Effector CD8-positive, alpha-beta T cell (primary cell): ENCODE results near the gene MTA1.

Experiments used
- DNase-seq: peaks from one replicate; lab custom pipeline; 2025; lab: John Stamatoyannopoulos, UW

The MTA1 gene

GRCh38 chr14:105476097-105476830 is 56.6 kb downstream of the MTA1 start:
- DNase-seq = no peak

- DNase-seq = no peak
Observed at GRCh38 chr14:105476831-105477659, 57.4 kb downstream of the MTA1 start.

DNA sequence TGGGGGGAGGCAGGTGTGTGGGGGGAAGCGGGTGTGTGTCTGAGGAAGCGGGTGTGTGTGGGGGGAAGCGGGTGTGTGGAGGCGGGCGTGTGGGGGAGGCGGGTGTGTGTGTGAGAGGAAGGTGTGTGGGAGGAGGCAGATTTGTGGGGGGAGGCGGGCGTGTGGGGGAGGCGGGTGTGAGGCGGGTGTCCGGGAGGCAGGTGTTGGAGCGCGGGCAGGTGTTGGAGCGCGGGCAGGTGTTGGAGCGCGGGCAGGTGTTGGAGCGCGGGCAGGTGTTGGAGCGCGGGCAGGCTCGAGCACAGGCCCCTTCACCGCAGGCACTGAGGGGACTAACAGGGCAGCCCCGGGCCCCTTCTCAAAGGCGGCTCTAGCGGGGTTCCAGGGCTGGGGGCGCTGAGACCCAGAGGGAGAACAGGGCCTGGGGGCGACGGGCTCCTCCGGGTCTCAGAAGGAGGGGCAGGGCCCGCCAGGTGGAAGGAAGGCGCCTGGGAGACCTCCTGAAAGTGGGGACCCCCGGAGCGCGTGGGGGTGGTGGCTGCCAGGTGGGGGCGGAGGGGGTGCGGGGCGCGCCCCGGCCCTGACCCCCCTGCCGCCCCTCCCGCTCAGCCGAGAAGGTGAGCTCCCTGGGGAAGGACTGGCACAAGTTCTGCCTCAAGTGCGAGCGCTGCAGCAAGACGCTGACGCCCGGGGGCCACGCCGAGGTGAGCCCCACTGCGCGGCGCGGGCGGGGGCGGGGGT is 58.2 kb downstream of the MTA1 start:
- peak; percentile 39 for DNase-seq

GRCh38 chr14:105478398-105479251 is 59.0 kb downstream of the MTA1 start:
- DNase-seq = peak; percentile 21

DNA sequence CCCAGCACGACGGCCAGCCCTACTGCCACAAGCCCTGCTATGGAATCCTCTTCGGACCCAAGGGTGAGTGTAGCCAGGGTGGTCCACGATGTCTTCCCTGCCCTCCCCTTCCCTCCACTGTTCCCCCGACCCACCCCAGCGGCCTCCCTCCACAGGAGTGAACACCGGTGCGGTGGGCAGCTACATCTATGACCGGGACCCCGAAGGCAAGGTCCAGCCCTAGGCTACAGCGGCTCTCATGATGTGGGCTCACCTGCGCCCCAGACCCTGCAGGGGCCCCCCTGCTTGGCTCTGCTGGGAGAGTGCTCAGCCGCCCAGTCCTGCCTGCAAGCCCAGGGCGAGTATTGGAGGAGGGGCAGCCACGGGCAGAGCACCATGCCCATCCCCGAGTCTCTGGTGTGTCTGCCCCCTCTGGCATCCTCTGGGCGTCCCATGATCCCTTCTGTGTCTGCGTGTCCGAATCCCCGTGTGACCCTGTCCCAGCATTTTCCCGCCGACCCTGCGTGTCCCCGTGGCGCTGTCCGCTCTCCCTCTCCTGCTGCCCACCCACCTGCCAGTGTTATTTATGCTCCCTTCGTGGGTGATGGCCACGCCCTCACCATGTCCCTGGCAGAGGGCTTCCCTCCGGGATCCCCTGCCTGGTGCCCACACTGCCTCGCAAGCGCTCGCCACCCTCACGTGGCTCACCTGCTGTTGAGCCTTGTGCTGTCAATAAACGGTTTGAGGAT is 60.0 kb downstream of the MTA1 start:
- DNase-seq = no peak

- DNase-seq = no peak
Observed at GRCh38 chr14:105480199-105480746, 60.6 kb downstream of the MTA1 start.

DNA sequence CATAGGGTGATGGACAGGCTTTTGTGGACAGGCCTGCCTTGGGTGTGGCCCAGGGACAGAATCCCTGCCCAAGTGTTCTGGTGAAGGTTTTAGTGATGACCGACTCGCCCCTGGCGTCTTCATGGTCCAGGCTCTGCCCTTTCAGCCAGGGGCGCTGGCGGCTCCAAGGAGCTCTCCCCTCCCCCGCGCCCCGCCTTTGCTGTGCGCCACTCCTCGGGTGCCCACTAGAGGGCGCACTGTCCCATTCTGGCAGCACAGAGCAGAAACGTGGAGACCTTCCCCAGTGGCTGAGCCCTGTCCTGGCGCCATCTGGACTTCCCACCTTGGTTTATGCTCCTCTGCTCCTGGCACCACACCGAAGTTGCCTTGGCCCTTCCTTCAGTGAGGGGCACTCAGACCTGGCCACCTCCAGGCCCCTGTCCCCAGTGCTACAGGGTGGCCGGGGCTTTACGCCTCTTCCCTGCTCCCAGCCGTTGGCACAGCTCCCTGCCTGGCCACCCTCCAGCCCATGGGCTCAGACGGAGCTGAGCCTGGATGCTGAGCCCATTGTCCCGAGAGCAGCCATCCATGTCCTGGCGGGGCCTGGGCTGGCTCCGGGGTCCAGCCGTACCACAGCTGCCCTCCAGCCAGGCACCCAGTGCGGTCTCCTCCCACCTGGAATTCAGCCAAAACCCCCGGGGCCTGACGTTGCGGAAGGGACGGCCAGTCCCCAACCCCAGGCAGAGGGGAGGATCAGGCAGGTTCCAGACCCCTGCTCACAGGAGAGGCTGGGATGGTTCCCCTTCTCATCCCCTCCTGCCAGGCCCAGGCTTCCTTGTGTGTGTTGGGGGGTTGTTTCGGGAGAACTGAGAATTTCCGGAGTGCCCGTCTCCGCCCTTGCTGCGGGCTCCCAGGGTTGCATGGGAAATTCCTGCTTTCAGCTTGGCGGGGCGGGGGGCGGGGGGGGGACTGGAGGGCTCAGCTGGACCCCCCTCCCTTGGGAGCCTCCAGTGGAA is 61.5 kb downstream of the MTA1 start:
- peak; percentile 90 for DNase-seq

- peak; percentile 90 for DNase-seq
Observed at GRCh38 chr14:105481886-105482457, 62.3 kb downstream of the MTA1 start.

DNA sequence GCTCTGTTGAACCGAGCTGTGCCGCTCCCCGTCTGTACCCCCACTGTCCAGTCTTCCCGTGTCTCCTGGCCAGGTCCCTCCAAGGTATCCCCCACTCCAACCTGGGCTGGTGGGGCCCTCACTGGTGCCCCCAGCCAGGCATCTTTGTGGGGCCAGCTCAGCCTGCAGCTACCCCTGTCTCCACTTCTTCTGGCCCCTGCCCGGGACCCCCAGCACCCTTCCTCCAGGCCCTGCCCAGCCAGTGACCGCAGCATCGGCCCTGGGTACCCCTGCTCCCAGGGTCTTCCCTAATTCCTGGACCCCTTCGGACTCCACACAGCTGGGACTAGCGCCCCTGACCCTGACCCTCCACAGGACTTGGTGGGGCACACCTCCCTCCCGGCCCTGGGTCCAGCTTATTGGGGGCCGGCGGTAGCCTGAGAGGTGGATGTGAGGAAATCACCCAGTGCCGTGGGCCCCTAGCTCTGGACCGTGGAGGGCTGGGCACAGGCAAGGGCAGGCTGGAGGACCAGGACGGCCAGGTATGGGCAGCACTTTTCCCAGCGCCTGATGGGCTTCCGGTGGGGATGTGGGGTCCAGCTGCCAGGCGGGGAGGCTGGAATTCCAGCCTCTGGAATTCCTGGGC is 63.0 kb downstream of the MTA1 start:
- no peak for DNase-seq

GRCh38 chr14:105483300-105484068 is 63.9 kb downstream of the MTA1 start:
- DNase-seq = no peak

DNA sequence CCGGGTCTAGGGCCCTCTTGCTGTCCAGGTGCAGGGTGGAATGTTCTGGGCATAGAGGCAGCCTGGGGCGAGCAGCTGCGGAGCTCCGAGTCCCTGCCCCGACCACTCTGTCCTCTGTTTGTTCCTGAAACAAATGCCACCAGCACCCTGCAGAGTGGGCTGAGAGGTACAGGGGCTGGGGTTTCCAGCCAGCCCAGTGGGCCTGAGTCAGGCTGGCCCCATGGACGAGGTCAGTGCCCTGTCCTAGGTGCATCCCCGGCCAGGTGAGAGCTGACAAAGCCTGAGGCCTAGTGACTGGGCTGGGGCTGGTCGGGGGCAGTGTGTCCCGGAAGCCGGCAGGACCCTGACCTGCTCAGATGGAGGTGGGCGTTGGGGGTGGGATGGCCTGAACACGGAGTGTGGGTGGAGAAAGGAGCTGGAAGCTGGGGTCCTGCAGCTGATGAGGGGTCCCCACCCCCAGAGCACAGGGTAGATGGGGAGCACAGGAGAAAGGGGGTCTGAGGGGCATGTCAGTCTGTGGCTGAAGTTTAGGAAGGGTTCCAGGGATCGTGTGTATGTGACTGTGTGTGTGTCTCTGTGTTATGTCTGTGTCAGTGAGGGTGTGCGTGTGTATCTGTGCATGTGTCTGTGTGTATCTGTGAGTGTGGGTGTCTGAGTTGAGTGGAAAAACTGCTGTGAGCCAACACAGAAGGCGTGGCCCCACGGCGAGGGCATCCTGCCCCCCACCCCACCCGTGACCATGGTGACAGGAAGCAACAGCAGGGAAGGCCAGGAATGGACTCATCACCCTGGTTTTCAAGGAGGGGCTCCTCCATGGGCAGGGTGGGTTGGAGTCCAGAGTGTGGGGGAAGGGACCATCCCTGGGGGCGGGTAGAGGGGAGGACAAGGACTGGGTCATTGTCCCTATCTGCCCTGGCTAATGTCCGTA is 64.7 kb downstream of the MTA1 start:
- DNase-seq = no peak

DNA sequence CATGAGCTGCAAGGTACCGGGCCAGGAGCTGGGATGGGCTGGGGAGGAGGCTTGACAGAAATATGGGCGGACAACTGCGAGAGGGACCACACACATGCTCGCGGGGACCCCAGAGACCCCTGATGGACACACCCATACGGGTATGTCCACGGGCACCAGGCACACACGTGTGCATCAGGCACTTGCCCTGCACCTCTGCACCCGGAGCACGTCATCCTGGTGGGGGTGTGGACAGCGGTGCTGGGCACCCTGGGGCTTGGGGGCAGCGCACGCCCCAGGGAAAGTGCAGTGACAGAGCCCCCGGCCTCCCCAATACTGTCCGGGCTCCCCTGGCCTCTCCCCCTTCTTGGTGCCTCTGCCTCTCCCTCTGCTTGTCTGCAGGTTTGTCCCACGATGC is 65.4 kb downstream of the MTA1 start:
- no peak for DNase-seq

DNA sequence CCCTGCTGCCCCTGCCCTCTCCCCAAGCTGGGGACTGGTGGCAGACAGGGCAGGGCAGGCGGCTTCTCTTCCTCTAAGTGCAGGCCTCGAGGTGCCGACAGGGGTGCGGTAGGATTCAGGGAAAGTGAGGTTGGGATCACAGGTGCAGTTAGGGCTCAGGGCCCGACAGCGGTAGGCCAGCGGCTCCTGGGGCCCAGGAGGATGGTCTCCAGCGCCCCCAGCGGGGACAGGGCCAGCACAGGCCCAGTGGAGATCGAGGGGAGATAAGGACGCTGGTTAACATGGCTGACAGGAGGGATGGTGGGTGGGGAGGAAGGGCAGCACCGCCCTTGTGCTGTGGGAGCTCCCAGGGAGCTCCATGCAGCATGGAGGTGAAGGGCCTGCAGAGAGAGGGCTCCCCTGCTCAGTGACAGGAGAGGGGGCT is 66.1 kb downstream of the MTA1 start:
- DNase-seq = no peak

DNA sequence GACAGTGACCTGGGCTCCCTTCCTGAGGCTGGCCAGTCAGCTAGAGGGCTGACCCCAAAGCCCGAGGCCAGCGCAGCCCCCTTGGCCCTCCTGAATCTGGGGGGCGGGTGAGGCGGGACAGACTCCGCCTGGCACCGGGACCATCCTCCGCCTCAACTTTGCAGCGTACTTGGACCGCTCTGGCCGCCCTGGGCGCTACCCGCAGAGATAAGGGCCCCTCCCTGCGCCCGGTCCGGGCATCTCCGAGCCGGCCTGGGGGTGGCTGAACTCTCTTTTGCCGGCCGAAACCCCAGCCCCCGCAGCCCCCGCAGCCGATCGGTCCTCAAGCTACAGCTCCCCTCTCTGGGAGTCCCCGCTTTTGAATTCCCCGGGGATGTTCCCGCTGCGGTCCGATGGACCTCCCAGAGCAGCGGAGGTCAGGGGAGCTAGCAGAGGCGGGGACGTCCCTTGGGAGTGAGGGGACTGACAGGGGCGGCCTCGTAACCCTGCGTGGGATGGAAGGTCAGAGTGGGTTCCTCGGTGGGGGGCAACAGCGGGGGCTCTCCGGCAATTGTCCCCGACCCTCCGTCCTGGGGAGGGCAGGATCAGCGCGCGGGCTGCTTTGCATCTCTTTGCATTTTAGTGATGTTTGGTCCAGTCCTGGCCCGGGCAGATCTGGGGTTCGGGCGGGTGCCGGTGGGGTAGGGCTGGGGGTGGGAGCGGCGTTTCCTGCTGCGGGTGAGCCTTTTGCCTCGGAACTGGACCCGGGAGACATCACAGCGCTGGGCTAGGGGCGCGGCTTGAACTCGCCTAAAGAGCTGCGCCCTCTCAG is 66.7 kb downstream of the MTA1 start, which contains the start of gene CRIP1:
TSS of gene CRIP1 (plus strand) at position 724 of the 811 bp plus-strand sequence. CDS start 374 bp downstream, outside the sequence.
- no peak for DNase-seq

- peak; percentile 34 for DNase-seq
Observed at GRCh38 chr14:105486974-105487448, 67.4 kb downstream of the MTA1 start.
